K562 (cell line): ENCODE data around the gene HSD17B1. TPM values are rescaled to one million over a fixed set of nuclear protein-coding genes. Genes with fewer than 3 reads are reported as not detected.

Experiments used
- ATAC-seq: fragments of 200-7000 bp; cut with Tn5 transposase; 3 replicates; pipeline ENCODE4 v1.9.1; 2020; ENCODE audit warnings: moderate library complexity
- BruUV-seq: library from RNA; stranded (reverse); fragments of 400-500 nt; replicated peaks from 2 replicates; lab custom pipeline; 2021; lab: Mats Ljungman, UMichigan
- CTCF ChIA-PET: fragments of 300-600 bp; formaldehyde crosslinking; extraction: SDS; loops from one replicate; lab custom pipeline; 2021; ENCODE audit warnings: low intra/inter-chr PET ratio; lab: Yijun Ruan, JAX
- POLR2A ChIA-PET: fragments of 300-600, 350-650 bp; sonication (Branson Sonifier 250); formaldehyde crosslinking; extraction: SDS; loops from one replicate; lab custom pipeline; 2021; ENCODE audit warnings: antibody characterized with exemption, inconsistent platforms; lab: Yijun Ruan, JAX
- DNase-seq, 4 experiments: peaks; one replicate each; pipeline versions ENCODE4 v3.0.0 to v3.0.0-alpha.2; 2011 to 2018; ENCODE audit warnings: low spot score in 3 of 4, mixed read lengths in 3 of 4; ENCODE audit errors: extremely low read depth in 1 of 4
- FAIRE-seq: peaks from 2 replicates; lab custom pipeline; 2011; peaks lifted over from hg19 to GRCh38; lab: Jason Lieb, UNC
- H2AFZ ChIP-seq: 2 replicates; pipeline ENCODE4 v1.6.0; 2011; ENCODE audit warnings: low read depth, low read length, control low read depth, inconsistent platforms
- H3K27ac ChIP-seq: fragments of 200-600 bp; 3 replicates; pipeline ENCODE4 v1.8.0; 2011; ENCODE audit warnings: low read depth, mild to moderate bottlenecking, control low read depth, inconsistent platforms, low read length, moderate library complexity, mixed read lengths; ENCODE audit errors: extremely low read depth
- H3K27me3 ChIP-seq, 2 experiments: fragments of 300-600 bp in 1 of 2; 2 replicates in 1 of 2; 3 replicates in 1 of 2; pipeline versions ENCODE4 v1.6.0 to v1.8.0; 2011; ENCODE audit warnings: inconsistent platforms in 2 of 2, low read length in 2 of 2, mild to moderate bottlenecking in 1 of 2, mixed read lengths in 1 of 2, moderate library complexity in 1 of 2; ENCODE audit not compliant: control insufficient read depth in 2 of 2, insufficient read depth in 2 of 2
- H3K36me3 ChIP-seq: fragments of 300-600 bp; 3 replicates; pipeline ENCODE4 v1.8.0; 2011; ENCODE audit warnings: mild to moderate bottlenecking, low read length, inconsistent platforms; ENCODE audit not compliant: control insufficient read depth, insufficient read depth
- H3K4me1 ChIP-seq, 2 experiments: fragments of 200-600 bp in 1 of 2; replicated peaks in 1 of 2; 2 replicates in 1 of 2; 3 replicates in 1 of 2; pipeline versions ENCODE4 v1.5.1 to v1.8.0; 2011; ENCODE audit warnings: inconsistent platforms in 2 of 2, low read length in 2 of 2, mild to moderate bottlenecking in 1 of 2, mixed read lengths in 1 of 2, moderate library complexity in 1 of 2; ENCODE audit not compliant: control insufficient read depth in 2 of 2, insufficient read depth in 2 of 2
- H3K4me2 ChIP-seq: 2 replicates; pipeline ENCODE4 v1.6.1; 2011; ENCODE audit warnings: low read length, control low read depth, inconsistent platforms, mixed read lengths; ENCODE audit not compliant: insufficient read depth
- H3K4me3 ChIP-seq: fragments of 200-600 bp; sonication (generic), shearing (Covaris generic); 2 replicates; pipeline ENCODE4 v1.5.1; 2016; ENCODE audit warnings: control low read depth, inconsistent platforms
- H3K79me2 ChIP-seq: fragments of 200-600 bp; 3 replicates; pipeline ENCODE4 v1.8.0; 2011; ENCODE audit warnings: low read length, inconsistent platforms; ENCODE audit not compliant: control insufficient read depth, insufficient read depth
- H3K9ac ChIP-seq, 2 experiments: 2 replicates each; pipeline versions ENCODE4 v1.6.0 to v1.6.1; 2011; ENCODE audit warnings: low read depth in 2 of 2, low read length in 2 of 2, control low read depth in 1 of 2, inconsistent platforms in 1 of 2, mild to moderate bottlenecking in 1 of 2, mixed read lengths in 1 of 2; ENCODE audit not compliant: insufficient read depth in 1 of 2
- H3K9me1 ChIP-seq: one replicate; pipeline ENCODE4 v1.6.0; 2011; ENCODE audit warnings: inconsistent platforms, mild to moderate bottlenecking, low read length, moderate library complexity; ENCODE audit not compliant: control insufficient read depth, insufficient read depth
- H3K9me3 ChIP-seq: replicated peaks from 2 replicates; pipeline ENCODE4 v1.5.1; 2011; ENCODE audit warnings: low read depth, low read length, inconsistent platforms; ENCODE audit not compliant: control insufficient read depth, insufficient read depth
- H4K20me1 ChIP-seq: replicated peaks from 2 replicates; pipeline ENCODE4 v1.6.1; 2011; ENCODE audit warnings: low read length, inconsistent platforms, mixed read lengths; ENCODE audit not compliant: control insufficient read depth, insufficient read depth
- CBX5 ChIP-seq: IDR thresholded peaks from 2 replicates; pipeline ENCODE4 v1.6.1; 2014; ENCODE audit warnings: low read depth, borderline replicate concordance
- FOXA1 ChIP-seq: fragments of 450-650 bp; IDR thresholded peaks from 2 replicates; pipeline ENCODE4 v1.6.1; 2016; ENCODE audit warnings: mild to moderate bottlenecking, borderline replicate concordance
- JUND ChIP-seq, 2 experiments: IDR thresholded peaks; 2 replicates in 1 of 2; 3 replicates in 1 of 2; pipeline ENCODE4 v1.6.1; 2011; ENCODE audit warnings: borderline replicate concordance in 2 of 2, low read depth in 2 of 2, low read length in 2 of 2, improper control_type of control experiment in 1 of 2, missing biosample characterization in 1 of 2, missing genetic modification characterization in 1 of 2, missing genetic modification reagents in 1 of 2
- MBD2 ChIP-seq: sonication (generic); IDR thresholded peaks from 2 replicates; pipeline ENCODE4 v1.6.1; 2016; ENCODE audit warnings: low read depth, borderline replicate concordance
- PHF20 ChIP-seq: fragments of 450-650 bp; IDR thresholded peaks from 2 replicates; pipeline ENCODE4 v1.6.1; 2018; ENCODE audit not compliant: partially characterized antibody
- TAF9B ChIP-seq: fragments of 450-650 bp; IDR thresholded peaks from 2 replicates; pipeline ENCODE4 v1.6.1; 2018; ENCODE audit warnings: mild to moderate bottlenecking; ENCODE audit not compliant: partially characterized antibody
- ZNF23 ChIP-seq: fragments of 250-450 bp; sonication (Bioruptor Pico); IDR thresholded peaks from 2 replicates; pipeline ENCODE4 v1.4.0; 2020; ENCODE audit warnings: mild to moderate bottlenecking
- ZSCAN29 ChIP-seq: fragments of 450-650 bp; IDR thresholded peaks from 2 replicates; pipeline ENCODE4 v1.6.1; 2017
- WGBS: fragments of 100-300 bp; shearing (Covaris generic); methylation state at CpG from one replicate; pipeline ENCODE4 v1.1.6; 2016; ENCODE audit warnings: low coverage, mixed read lengths; ENCODE audit not compliant: insufficient coverage; ENCODE audit errors: missing lambda C conversion rate; 5-methylcytosine and 5-hydroxymethylcytosine counted together
- in situ Hi-C: fragments of 300-500 bp; cut with MboI; formaldehyde crosslinking; loops from 4 replicates; pipeline ENCODE4 v1.15.0; 2018; ENCODE audit warnings: inconsistent platforms, mixed read lengths
- intact Hi-C: fragments of 100-400 bp; cut with micrococcal nuclease; formaldehyde crosslinking; loops from 2 replicates; pipeline ENCODE4 v1.14.2; 2022
- polyA plus RNA-seq, 8 experiments: library from polyadenylated mRNA; depleted of rRNA in 4 of 8; stranded (reverse) in 5 of 8; unstranded in 3 of 8; fragments of >200 nt; fragmentation: Nextera tagmentation in 2 of 8; fragmentation: Illumina TruSeq in 1 of 8; extraction: Ambion mirVana in 2 of 8; extraction: Trizol in 1 of 8; gene quantifications; 2 replicates each; pipeline versions ENCODE4 v1.2.1 to v1.2.3, GENCODE V29; 2011 to 2014; ENCODE audit warnings: inconsistent platforms in 1 of 8, missing spikeins in 1 of 8
- total RNA-seq, 7 experiments: library from RNA; depleted of rRNA in 6 of 7; stranded (reverse); fragments of >200 nt in 6 of 7; fragmentation: Illumina TruSeq in 2 of 7; extraction: Trizol in 2 of 7; gene quantifications; 2 replicates each; pipeline versions ENCODE4 v1.2.1 to v1.2.3, GENCODE V29; 2011 to 2021; ENCODE audit warnings: low replicate concordance in 1 of 7

The HSD17B1 gene
- total and polyA plus RNA-seq, 9 of the 15 experiments (the other 6 are each of a cell fraction or from before 2014, with no cell fraction given), result 0.55 to 21.1 (median 3.6) TPM

DNA sequence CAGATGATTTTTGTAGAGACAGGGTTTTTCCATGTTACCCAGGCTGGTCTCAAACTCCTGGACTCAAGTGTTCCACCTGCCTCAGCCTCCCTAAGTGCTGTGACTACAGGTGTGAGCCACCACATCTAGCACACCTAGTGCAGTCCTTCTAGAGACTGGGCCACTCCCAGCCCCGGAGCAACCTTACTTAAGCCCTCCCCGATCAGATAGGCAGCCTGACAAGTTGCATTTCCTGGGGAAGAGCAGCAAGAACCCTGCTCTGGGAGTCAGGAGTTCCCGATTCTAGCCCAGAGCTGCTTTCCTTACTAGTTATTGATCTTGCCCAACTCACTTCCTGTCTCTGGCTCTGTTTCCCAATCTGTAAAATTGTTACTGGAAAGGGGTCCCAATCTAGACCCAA lies 23.7 kb upstream of the HSD17B1 start (continued):
- TF ChIP-seq JUND (IDR thresholded peaks at IDR 0.05; ENCODE audit: borderline replicate concordance, low read depth, low read length), result no peak
- no peak for TF ChIP-seq JUND (tag; IDR thresholded peaks at IDR 0.05; ENCODE audit: borderline replicate concordance, low read depth, low read length)
- no peak for TF ChIP-seq MBD2
- no peak for TF ChIP-seq ZSCAN29
- TF ChIP-seq CBX5, result no peak
- TF ChIP-seq, all 486 proteins: peak for 0

DNA sequence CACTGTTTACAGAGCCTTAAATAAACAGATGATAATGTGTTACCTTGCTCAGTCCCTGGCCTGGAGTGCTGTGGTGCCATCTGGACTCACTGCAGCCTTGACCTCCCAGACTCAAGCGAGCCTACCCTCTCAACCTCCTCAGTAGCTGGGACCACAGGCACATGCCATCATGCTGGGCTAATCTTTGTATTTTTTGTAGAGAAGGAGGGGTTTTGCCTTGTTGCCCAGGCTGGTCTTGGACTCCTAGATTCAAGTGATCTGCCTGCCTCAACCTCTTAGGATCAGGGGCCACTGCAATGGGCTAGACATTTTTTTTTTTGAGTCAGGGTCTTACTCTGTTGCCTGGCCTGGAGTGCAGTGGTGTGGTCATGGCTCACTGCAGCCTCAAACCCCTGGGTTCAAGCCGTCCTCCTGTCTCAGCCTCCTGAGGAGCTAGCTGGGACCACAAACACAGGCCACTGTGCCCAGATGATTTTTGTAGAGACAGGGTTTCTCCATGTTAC lies 21.7 kb upstream of the HSD17B1 start:
- Histone ChIP-seq H4K20me1 (no peaks in the 10 kb centered on the region), H3K36me3 (no peaks in the 10 kb centered on the region), H3K27ac (peak overlapping the region; percentile 27; the same call in 1 of the 3 replicates), H3K9me1 (no peaks in the 10 kb centered on the region), H3K4me3 (no peak overlapping the region), H3K9ac (peak overlapping the region in 1 of 2 experiments; percentile 23; a peak in 1 of 4 replicates), H2AFZ (no peak overlapping the region), H3K9me3 (no peaks in the 10 kb centered on the region), H3K4me2 (no peak overlapping the region), H3K4me1 (peaks cover 41 to 72% of the 10 kb centered on the region in 2 experiments), H3K27me3 (no peaks in the 10 kb centered on the region), H3K79me2 (peaks cover 4% of the 10 kb centered on the region; the same call in 2 of the 3 replicates)
- no peak for DNase-seq
- ChIA-PET CTCF (no interaction called here), POLR2A (interaction anchor here (0.8 to 1.3 kb wide), 2 partner anchors 11 to 242 kb away, joined by 3 to 11 read pairs; no protein-coding TSS in a partner anchor)
- in situ Hi-C loops (no loop called here), intact Hi-C loops (no loop called here)
- ATAC-seq, result no peak
- WGBS, result 64% methylated on average over 2 of the region's 2 CpGs
- no peak for TF ChIP-seq TAF9B
- 0 out of 2 replicates have a peak, but pooled peaks have one; percentile 31 for TF ChIP-seq FOXA1
- TF ChIP-seq PHF20, result peak; percentile 14
- TF ChIP-seq ZNF23 (CRISPR knock-in tag), result no peak
- FAIRE-seq, result no peak
- no TSS peak for BruUV-seq
